Stimulated activated CD8-positive, alpha-beta memory T cell treated with anti-CD3 and anti-CD28 coated beads, Interleukin-4, amount 100 ng/mL, for 4 hours (primary cell): ENCODE measurements around the gene TMEM185B.
"Not testable (repeated sequence)": the region's sequence is repeated elsewhere in the genome, so short reads cannot be mapped to it uniquely, and the experiment has no call there.

Experiments used
- DNase-seq, 2 donors: peaks; one replicate each; pipeline ENCODE4 v3.0.0-alpha.2; 2020; ENCODE audit warnings: low read depth in 2 of 2, low spot score in 1 of 2

Gene TMEM185B

DNA sequence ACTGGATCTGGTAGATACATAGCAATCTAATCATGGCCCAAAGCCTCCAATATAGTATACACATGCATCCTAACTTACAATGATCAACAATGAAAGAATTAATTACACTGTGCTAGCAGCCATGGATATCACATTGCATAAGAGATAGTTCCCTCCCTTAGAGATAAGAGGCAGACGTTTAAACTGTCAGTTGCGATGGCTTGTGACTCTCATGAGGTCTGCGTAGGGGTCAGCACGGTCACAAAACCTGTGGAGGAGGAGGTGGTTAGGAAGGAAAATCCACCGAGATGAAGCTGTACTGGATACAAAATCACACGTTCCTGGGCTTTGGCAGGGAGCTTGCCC is 28.7 kb upstream of the TMEM185B start:
- no peak for DNase-seq

DNA sequence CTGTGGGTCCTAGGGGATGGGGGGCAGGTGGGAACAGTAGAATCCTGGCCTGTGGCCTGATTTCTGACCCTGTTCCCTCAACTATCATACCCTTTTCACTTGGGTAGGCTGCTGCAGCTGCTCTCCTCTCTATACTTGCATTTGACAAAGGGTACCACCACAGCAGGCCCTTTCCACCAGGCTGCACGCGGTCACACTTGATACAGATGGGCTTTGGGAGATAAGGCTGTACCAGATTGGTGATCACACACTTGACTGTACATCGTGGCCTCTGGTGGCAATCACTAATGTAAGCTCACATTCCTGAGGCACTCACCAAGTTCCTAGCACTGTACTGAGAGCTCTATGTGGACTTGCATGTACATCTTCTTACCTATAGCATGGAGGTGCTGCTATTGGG is 27.9 kb upstream of the TMEM185B start:
- no peak for DNase-seq

DNA sequence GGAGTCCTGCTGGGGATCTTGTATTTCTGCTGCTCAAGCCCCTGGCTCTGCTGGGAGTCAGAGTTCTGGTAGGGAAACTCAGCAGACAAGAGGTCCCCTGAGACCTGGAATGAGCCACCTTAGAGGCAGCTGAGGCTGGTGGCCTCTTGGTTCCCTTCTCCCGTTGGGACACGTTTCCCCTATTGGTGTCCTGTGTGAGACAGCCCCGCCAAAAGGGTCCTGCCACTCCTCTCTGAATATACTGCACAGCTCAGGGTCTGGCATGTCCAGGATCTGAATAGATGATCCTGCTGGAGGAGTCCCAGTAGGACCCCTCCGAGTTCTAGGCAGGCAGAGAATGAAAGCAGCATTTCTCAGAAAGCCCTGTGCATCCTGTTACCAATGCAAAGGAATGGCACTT is 27.4 kb upstream of the TMEM185B start:
- DNase-seq = no peak

DNA sequence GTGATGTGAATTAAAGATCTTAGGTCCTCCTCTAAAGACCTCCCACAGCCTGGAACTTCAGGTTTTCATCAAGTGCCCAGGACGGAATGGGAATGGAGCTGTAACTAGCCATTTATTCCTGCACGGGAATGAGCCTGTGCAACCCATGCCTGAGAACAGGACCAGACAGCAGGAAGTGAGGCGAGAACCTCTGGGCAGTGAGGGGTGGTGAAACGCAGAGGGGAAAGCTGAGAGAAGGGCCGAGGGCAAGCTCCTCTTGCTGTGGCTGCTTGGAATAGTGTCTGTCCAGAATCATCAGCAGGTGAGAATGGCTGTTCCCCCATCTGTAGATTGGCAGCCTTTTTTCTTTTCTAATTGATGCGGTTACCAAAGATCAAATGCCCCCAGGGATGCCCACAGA is 24.7 kb upstream of the TMEM185B start:
- no peak for DNase-seq

DNA sequence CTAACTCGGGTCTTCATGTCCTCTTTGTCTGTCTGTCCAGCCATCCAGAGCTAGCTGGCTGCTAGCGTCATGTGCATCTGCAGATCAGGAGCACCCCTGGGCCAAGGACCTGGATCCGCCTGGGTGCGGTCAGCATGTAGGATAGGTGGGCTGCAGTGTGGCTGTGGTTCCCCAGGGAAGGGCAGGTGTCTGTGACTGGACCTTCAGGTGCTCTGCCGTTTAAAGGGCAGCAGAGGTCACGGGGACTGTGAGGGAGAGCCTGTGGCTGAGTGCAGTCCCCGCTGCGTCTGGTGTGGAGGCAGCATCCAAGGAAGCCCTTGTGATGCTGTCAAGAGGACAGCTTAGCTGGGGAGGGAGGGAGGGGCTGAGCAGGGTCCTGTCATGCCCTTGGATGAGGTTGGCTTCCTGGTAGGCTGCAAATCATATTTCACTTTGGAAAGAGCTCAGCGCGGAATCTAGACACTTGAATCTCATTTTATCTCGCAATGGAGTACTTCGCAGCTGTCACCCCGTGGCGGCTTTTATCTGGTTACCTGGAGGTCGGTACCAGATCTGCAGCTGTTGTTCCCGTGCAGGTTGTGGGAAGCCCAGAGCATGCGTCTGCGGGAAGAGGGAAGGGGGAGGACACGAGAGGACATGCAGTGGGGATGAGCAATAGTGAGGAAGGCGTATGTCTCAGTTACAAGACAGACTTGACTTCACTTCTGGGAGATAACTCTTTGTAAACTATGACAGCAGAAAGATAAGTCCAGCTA is 23.5 kb upstream of the TMEM185B start:
- no peak for DNase-seq

DNA sequence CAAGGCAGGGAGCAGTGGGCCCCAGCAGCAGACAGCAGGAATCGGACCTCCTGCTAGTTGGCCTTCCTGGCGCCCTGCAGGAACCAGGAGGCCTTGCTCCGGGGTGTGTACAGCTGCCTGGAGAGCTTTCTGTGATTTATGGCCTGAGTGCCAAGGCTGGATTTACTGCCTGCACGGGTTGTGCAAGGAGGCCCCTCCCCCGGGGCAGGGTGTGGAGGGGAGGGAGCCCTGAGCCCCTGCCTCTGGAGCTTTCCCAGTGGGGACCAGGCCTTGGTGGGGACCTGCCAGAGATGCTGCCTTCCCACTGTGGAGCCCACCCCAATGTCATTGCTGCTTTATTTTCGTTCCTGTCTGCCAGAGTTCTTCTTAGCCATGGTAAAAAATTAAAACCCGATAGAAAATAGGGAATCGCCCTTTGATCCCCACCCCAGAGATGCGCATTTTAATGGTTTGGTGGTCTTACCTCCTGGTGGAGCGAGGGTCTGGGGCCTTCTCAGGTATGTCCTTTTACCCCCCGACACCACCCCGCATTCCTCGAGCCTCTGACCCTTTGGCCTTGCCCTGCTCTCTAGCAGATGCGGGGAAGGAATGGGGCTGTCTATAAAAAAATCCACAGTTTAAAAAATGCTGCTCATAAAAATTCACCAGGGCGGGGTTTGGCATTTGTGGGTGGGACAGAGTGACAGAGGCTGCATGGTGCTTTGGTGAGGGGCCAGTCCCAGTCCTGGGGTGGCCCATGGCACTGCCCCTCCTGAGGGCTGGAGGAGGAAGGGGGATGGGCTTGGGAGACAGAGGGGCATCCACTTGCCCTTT is 22.5 kb upstream of the TMEM185B start:
- no peak for DNase-seq

DNA sequence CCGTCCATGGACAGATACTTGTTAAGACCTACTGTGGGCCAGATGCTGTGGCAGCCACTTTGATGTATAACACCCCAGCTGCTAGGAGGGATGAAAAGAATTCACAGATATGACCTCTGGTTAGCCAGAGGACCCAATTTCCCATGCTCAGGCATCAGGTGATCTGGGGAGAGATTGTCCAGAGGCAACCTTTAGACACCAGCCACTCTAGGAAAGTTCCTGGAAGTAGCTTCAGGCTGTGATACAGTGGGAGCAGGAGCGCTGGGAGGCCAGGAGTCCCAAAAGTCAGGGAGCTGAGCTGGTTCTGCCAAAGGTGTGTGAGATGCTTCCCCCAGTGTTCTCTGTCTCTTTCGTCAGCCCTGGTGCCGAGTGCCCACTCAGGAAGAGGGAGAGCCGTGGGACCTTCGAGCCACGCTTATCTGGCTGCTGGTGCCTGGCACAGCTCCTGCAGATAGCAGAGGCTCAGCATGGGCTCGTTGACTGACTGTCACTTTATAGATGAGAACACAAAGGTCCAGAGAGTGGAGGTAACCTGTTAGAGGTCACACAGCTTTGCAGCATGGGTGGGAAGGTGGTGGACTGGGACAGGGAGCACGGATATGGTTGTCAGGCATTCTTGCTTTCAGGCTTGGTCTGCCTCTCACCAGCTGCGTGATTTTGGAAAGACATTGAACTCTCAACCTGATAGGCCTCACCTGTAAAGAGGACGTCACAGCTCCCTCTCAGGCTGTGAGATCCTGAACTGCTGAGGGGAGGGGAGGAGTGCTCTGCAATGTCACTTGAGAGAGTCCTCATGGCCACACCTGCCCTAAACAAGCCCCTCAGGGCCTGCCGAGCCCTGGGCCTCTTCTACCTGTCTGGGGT is 21.7 kb upstream of the TMEM185B start:
- DNase-seq = no peak

DNA sequence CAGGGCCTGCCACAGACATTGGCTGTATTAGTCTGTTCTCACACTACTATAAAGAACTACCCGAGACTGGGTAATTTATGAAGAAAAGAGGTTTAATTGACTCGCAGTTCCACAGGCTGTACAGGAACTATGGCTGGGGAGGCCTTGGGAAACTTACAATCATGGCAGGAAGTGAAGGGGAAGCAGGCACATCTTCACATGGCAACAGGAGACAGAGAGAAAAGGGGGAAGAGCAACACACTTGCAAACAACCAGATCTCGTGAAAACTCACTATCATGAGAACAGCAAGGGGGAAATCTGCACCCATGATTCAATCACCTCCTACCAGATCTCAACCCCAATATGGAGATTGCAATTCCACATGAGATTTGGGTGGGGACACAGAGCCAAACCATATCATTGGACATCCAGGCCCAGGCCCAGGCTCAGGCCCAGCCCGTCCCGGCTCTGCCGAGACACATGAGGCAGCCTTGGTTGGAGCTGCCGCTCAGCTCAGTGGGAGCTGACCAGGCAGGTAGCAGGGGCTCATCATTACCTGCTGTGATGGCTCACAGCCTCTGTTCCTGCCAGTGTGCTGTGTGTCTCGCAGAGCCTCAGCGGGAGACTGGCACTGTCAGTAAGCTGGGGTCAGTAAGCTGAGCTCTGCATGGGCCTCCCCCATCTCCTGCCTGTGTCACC is 20.8 kb upstream of the TMEM185B start:
- no peak for DNase-seq

DNA sequence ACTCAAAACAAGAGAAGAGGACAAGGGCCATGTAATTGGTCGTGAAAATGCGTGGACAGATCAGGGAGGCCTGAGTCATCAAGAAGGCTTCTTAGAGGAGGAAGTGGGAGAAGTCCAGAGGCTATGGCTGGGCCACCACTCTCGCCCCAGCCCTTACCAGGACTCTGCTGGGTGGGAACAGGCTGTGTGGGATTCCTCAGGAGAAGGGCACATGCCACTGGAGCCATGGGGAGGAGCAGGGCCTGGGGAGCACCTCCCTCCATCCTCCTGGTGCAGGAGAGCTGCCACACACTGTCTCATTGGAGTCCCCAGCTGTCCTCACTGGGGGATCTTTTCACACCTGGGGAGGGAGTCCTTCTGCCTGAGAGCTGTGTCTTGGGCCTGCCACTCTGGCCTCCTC is 20.0 kb upstream of the TMEM185B start:
- no peak for DNase-seq

DNA sequence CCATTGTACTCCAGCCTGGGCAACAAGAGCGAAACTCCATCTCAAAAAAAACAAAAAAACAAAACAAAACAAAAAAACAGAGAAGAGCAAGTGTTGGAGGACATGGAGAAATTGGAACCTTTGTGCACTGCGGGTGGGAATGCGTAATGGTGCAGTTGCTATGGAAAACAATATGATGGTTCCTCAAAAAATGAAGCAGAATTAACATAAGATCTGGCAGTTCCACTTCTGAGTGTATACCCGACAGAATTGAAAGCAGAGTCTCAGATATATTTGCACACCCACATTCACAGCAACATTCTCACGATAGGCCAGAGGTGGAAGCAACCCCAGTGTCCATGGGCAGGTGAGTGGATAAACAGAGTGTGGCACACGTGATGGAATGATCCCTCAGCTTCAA is 18.5 kb upstream of the TMEM185B start:
- DNase-seq = no peak

DNA sequence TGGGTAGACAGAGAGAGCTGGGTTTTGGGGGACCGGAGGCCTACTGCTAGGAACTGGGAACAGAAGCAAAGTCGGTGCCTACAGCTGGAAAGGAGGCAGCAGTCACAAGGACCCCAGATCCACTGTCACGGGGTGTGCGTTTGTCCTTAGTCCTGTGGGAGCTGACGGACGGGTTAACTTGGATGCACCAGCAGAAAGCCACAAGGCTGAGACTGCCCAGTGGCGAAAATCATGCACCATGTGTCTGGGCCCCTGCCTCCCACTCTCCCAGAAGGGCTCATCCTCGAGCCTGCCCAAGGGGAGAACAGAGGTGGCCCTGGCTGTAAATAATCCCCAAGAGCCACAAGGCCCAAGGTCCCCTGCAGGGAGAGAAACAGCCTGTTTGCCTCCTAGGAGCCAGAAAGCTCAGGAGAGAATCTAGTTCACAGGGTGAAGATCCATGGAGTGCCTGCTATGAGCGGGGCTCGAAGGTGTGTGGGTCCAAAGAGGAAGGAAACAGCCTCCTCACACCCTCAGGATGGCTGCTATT is 17.8 kb upstream of the TMEM185B start:
- no peak for DNase-seq

DNA sequence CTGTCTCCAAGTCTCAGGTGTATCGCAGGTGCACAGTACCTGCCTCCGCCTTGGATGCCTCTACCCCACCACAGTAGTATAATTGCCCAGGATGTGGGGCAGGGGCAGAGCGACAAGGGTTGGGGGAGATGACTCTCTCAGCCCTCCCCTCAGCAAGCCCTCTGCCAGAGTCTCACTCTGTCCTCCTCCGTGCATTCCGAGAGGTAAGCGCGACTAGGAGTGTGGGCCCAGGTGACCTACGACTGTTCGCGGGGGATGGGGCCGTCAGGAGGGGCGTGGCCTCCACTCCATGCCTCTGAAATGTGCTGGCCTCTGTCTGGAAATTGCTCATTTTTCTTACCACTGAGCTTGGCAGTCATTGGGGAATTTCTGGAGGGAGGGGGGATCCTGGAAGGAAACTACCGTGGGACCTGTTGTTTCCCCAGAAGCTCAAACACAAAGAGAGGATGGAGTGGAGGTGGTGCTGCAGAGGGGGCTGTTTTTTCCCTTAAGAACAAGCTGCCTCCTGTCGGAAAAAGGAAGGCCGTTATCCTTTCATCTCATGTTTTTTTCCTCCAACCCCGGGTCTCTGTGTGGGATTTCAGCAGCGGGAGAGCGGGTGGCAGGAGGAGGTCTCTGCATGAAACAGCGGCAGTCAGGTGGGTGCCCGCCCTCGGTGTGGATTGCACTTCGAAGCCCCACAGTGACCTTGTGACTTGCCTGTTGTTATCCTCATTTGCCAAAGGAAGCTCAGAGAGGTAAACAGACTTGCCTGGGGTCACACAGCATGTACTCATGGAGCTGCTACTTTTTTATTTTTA is 16.5 kb upstream of the TMEM185B start:
- no peak for DNase-seq

DNA sequence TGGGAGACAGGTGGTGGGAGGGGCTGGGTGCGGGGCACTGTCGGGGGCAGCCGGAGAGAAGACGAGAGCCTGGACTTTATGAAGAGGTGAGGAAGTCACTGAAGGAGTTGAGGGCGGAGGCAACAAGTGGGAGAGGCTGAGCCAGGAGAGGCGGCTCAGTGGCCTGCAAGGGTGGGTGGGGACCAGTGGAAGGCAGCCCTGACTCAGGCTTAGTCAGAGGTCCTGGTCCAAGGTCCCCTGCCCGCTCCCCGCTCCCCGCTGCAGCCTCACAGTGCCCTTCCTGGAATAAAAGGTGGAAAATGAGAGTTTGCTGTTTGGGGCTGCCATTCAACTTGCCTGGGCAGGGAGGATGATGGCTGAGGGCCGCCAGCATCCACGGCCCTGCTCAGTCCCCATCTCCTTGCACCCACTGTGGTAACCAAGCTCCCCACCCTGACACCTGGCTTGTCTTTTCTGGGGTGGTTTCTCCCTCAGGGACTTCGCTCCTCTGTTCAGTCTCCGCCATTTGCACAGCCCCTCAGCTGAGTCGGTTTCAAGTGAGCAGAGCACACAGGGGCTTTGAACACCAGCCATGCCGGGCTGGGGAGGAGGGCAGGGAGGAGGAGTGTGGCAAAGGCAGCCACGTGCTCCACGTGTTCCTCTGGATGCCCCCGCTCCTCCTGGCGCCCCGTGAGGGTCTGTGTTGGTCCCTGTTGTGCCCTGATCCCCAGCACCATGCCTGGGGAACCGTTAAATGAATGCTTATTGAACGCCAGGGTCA is 15.7 kb upstream of the TMEM185B start:
- DNase-seq = no peak

DNA sequence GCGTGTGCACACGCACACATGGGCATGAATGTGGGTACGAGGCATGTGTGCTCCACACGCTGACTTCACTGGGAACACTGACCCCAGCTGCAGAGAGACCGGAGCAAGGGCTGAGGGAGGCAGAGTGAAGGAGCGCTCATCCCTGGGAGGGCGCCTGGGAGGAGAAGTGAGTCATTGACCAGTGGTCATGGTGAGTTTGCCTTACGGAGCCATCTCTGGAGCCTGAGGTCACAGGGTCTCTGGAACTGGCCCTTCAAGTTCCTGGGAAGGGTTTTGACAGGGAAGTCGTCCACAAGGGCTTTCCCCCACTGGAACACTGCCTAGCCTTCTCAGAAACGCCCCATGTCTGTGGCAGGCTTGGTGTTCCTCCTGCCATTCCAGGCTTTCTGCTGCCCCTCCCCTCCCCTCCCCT is 14.3 kb upstream of the TMEM185B start:
- no peak for DNase-seq

DNA sequence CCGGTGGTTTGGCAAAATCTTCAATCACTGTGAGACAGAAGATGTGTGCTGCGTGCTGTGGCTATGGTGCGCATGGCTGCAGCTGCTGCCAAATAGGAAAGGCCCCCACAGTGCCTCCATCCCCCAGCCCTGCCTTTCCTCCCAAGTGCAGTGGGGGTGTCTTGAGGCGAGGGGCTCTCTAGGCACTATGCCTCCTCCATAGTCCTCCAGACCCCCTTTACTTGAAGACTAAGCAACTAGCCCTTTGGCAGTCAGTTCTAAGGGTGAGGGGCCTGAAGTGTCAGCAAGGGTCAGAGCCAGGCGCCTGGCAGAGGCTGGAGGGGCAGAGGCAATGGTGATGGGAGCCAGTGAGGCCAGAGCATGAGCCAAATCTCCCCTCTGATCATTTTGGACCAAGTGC is 13.6 kb upstream of the TMEM185B start:
- no peak for DNase-seq

DNA sequence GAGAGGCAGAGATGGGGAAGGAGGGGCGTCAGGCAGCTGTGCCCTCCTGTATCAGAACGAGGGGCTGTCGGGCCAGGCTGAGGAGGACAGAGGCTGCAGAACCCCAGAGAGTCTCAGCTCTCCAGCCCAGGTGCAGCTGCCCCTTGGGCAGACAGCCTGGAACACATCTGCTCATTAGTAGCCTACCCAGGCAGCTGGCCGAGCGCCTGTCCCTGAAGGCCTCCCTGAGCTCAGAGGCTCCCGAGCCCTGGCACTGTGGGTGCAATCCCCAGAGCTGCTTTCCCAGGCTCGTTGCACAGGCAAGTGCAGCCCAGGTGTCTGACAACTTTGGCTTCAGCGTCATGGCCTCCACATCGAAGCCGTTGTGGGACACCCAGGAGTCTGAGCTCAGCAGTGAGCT is 13.1 kb upstream of the TMEM185B start:
- no peak for DNase-seq

DNA sequence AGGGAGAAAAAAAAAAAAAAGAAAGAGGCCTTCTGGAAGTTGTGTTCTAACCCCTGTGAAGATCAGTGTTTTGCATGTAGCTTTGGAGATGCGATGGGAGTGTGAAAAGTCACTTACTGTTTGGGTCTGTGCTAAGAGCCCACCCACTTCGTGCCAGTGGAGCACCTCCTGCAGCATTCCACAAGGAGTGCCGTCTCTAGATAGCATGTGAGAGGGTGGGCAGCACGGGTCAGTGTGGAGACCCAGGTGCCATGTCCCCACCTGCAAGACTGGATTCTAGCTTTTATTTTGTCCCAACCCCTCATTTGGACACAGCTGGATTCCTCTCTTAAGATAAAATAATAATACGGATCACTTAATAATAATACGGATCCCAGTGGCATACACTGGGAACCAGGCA is 12.5 kb upstream of the TMEM185B start:
- no peak for DNase-seq

DNA sequence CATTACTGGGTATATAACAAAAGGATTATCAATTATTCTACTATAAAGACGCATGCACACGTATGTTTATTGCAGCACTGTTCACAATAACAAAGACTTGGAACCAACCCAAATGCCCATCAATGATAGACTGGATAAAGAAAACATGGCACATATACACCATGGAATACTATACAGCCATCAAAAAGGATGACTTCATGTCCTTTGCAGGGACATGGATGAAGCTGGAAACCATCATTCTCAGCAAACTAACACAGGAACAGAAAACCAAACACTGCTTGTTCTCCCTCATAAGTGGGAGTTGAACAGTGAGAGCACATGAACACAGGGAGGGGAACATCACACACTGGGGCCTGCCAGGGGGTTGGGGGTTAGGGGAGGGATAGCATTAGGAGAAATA is 12.0 kb upstream of the TMEM185B start:
- not testable (repeated sequence) for DNase-seq

DNA sequence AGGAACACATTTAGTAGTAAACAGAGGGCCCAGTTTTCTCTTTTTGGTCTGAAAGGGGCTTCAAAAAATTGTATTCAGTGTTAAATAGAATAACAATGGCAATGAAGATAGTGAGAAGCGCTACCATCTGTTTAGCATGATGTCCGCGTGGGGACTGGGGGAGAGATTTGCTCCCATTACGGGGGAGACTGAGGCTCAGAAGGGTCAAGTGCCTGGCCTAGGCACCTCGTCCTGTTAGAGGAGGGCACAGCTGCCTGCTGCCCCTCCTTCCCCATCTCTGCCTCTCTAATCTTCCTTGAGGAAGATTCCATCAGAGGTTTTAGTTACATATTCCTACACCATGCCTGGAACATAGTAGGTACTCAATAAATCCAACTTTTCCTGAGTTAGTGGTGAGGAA is 10.1 kb upstream of the TMEM185B start:
- no peak for DNase-seq
